GM21390 (cell line): Measurements from ENCODE around the gene ERBB2.
"Not testable (repeated sequence)": the region's sequence is repeated elsewhere in the genome, so short reads cannot be mapped to it uniquely, and the experiment has no call there.

Experiments used
- ATAC-seq: cut with Tn5 transposase; IDR thresholded peaks from one replicate; pipeline ENCODE4 v1.9.1; 2021; ENCODE audit not compliant: unreplicated experiment

ERBB2 gene

DNA sequence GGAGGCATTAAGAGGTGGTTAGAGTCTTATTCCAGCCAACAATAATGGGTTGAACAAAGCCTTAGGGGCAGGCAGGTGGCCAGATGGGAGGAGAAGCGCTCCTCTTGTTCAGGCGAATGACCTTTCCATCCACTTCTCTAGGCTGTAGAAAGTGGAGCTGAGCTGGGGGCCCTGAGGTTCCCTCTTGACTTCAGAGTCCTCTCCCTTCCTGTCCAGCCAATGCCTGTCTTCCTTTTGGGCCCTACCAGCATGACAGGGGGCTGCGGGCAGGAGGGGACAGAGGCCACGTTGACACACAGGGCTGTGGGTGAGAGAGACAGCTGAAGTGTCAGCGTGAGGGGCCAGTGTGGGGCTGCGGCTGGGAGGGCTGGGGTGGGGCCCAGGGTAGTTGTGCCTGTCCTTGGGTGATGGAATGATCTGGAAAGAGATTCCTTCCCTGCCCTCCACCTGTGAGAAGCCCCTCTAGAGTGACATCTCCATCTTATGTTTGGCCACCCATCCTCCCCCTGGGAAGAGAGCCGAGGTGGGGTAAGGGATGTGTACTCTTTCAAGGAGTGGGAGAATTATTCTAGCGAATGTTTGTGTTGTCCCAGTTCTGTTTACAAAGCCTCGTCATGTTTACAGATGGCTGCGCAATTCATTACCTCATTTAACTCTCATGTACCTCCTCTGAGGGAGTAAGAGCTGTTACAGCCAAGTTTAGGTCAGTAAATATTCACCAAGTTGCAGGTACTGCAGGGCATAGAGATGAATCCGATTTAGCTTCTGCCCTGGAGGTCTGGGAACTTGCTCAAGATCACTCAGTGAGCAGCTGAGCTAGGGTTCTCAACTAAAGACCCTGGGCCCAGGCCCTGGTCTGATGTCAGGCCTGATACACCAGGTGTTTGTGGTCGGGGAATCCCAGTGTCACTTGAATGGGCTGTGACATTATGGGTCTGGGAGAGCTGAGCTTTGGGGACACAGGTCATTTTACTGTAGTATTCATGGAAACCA is 3.3 kb downstream of the ERBB2 start:
- ATAC-seq = no peak

DNA sequence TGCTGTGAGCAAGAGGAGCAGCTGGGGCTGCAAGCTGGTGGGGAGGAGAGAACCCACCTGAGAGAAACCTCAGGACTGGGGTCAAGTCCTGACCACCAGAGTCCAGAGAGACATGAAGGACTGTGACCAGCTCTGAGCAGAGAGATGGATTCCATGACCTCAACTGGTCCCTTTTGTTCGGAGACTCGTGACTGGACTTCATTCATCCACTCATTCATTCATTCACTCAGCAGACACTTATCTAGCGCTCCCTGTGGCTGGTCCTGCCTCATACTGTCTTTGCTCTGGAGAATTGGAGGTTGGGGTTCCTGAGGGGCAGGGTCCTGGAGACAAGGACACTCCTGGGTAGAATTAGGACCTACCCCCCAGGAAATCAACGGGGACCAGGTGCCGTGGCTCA is 4.0 kb downstream of the ERBB2 start:
- no peak for ATAC-seq

DNA sequence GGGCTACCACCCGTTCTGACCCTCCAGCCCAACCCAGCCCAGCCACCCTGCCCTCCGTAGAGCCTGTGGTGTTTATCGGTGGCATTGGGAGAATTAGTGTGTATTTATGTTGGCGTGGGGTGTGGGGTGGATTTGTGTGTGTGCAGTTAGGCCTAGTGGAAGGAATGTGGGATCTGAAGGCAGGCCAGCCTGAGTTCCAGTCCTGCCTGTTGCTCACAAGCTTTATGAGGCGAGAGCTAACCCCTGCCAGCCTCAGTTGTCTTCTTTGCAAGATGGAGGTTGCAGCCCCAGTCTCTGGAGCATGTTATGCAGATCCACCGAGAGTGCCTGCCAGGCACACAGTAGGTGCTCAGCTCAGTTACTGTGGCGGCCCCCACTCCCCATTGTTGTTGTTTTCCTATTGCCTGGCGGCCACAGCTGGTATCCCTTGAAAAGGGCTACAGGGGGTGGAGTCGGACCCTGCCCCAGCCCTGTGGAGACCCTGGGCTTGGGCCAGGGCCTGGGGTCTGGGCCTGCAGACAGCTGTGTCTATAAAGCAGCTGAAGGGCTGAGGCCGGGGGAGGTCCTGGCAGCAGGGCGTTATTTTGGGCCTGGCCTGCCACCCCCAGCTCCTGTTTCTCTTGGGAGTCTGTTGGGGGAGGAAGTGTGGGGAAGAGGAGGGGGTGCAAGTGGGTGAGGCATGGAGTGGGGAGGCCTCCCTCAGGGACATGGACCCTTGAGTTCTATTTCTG is 5.1 kb downstream of the ERBB2 start:
- no peak for ATAC-seq

DNA sequence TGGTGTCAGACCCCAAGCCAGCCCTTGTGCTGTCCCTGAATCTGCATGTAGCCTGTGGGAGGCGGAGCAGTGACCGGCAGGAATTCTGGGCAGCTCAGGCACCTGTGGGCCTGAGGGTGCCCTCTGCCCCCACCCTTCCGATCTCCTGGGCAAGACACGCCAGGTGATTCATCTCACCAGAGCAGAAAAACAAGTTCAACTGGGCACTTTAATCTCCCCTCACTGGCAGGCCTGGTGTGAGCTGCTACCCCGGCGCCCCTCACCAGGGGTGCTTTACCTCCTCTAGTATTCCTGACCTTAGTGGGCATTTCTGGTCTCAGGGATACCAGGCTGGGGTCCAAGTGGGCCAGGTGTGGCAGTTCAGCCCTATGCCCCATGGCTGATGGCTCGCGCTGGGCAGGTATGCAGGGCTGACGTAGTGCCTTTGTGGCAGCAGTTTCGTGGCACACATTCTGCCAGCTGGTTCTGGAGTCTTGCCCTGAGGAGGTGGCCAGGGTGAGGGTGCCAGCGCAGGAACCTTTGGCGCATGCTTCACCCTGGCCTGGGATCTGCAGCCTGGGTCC is 6.0 kb downstream of the ERBB2 start:
- ATAC-seq = no peak

DNA sequence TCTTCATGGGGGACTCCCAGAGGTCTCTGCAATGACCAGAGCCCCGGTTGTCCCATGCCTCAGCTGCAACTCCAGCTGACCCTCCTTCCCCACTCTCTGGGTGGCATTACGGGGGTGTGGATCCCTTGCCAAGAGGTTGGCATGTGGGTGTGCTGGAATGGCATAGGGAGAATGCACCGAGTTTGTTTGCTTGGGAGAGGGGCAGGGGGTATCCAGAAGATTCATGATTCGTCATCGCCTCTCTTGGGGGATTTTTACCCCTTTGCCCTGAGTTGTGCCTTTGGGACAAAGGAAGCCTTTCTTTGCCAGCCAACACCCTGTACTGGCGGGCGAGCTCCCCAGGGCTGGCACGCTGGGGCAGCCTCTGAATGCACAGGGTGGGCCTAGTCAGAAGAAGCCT is 6.5 kb downstream of the ERBB2 start:
- no peak for ATAC-seq

DNA sequence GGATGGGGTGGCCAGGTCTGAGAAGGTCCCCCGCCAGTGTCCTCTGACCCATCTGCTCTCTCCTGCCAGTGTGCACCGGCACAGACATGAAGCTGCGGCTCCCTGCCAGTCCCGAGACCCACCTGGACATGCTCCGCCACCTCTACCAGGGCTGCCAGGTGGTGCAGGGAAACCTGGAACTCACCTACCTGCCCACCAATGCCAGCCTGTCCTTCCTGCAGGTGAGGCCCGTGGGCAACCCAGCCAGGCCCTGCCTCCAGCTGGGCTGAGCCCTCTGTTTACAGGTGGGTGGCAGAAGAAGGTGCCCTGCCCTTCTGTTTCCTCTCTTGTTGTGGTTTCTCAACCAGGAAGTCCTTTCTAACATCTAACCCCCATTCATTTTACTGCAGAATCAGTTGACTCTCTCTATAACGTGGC is 7.1 kb downstream of the ERBB2 start:
- ATAC-seq = no peak

DNA sequence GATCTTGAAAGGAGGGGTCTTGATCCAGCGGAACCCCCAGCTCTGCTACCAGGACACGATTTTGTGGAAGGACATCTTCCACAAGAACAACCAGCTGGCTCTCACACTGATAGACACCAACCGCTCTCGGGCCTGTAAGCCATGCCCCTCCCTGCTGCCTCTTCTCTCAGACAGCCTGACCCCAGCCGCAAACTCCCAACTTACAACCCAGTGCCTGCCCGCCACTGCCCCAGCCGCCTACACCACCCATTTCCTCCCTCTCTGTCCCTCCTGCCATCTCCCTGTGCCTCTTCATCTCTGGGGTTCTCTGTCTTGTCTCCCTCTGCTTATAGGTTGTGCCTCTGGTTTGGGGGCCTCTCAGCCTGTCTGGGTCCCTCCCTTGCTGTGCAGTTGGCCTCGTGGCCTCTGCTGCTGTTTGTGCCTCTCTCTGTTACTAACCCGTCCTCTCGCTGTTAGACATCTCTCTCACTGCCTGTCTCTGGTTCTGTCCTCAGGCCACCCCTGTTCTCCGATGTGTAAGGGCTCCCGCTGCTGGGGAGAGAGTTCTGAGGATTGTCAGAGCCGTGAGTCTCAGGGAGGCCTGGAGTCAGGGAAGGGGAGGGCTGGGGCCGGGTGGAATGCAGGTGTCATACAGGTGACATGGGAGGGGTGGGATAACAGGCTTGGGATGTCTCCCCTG is 9.6 kb downstream of the ERBB2 start:
- ATAC-seq = no peak

DNA sequence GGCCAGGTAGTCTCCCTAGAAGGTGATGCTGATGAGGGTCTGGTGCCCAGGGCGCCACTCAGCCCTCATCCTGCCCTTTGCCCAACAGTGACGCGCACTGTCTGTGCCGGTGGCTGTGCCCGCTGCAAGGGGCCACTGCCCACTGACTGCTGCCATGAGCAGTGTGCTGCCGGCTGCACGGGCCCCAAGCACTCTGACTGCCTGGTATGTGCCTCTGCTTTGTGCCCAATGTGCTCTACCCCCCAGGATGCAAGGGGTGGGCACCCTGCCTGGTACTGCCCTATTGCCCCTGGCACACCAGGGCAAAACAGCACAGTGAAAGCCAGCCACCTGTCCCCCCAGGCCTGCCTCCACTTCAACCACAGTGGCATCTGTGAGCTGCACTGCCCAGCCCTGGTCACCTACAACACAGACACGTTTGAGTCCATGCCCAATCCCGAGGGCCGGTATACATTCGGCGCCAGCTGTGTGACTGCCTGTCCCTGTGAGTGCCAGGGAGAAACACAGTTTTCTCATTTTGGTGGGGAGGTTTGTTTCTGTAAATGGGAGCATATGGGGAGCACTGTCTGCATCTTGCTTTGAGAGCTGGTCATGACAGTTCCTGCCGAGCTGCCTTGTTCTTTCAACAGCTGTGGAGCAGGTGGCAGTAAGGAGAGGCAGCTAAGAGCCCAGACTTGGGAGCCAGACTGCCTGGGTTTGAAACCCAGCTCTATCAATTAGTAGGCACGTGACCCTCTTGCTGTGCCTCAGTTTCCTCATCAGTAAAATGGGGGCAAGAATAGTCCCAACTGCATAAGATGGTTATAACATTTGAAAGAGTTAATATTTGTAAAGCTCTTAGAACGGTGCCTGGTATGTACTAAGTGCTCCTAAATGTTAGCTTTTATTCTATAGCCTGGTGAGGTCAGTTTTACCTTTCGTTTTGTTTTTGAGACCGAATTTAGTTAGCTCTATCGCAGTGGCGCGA is 10.4 kb downstream of the ERBB2 start:
- no peak for ATAC-seq

DNA sequence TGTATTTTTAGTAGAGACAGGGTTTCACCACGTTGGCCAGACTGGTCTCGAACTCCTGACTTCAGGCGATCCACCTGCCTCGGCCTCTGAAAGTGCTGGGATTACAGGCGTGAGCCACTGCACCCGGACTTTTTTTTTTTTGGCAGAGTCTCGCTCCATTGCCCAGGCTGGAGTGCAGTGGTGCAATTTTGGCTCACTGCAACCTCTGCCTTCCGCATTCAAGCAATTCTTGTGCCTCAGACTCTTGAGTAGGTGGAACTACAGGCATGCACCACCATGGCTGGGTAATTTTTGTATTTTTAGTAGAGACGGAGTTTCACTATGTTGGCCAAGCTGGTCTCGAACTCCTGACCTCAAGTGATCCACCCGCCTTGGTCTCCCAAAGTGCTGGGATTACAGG is 11.2 kb downstream of the ERBB2 start:
- not testable (repeated sequence) for ATAC-seq

DNA sequence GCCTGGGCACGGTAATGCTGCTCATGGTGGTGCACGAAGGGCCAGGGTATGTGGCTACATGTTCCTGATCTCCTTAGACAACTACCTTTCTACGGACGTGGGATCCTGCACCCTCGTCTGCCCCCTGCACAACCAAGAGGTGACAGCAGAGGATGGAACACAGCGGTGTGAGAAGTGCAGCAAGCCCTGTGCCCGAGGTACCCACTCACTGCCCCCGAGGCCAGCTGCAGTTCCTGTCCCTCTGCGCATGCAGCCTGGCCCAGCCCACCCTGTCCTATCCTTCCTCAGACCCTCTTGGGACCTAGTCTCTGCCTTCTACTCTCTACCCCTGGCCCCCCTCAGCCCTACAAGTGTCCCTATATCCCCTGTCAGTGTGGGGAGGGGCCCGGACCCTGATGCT is 12.0 kb downstream of the ERBB2 start:
- no peak for ATAC-seq

DNA sequence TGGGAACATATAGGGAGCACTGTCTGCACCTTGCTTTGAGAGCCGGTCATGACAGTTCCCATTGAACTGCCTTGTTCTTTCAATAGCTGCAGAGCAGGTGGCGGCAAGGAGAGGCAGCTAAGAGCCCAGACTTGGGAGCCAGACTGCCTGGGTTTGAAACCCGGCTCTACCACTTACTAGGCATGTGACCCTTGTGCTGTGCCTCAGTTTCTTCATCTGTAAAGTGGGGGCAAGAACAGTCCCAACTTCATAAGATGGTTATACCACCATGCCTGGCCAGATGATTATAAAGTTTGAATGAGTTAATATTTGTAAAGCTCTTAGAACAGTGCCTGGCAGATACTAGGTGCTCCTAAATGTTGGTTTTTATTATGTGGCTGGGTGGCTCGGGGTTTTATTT is 14.4 kb downstream of the ERBB2 start:
- no peak for ATAC-seq

DNA sequence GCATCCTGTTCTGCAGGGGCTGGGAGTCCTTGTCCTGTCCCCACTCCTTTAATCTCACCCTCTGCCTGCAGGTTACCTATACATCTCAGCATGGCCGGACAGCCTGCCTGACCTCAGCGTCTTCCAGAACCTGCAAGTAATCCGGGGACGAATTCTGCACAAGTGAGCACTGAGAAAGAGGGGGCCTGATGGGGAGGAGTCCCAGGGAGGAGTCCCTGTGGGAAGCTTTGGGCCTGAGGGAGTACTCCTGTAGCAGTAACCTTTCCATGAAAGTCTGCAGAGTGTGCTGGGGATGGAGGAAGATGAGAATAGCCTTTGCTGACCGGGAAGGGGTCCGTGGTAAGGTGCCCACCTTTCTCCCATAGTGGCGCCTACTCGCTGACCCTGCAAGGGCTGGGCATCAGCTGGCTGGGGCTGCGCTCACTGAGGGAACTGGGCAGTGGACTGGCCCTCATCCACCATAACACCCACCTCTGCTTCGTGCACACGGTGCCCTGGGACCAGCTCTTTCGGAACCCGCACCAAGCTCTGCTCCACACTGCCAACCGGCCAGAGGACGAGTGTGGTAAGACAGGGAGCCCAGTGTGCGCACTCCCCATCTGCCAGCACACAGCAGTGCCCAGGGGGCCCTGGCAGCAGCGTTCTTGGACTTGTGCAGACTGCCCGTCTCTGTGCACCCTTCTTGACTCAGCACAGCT is 15.7 kb downstream of the ERBB2 start:
- ATAC-seq = no peak

DNA sequence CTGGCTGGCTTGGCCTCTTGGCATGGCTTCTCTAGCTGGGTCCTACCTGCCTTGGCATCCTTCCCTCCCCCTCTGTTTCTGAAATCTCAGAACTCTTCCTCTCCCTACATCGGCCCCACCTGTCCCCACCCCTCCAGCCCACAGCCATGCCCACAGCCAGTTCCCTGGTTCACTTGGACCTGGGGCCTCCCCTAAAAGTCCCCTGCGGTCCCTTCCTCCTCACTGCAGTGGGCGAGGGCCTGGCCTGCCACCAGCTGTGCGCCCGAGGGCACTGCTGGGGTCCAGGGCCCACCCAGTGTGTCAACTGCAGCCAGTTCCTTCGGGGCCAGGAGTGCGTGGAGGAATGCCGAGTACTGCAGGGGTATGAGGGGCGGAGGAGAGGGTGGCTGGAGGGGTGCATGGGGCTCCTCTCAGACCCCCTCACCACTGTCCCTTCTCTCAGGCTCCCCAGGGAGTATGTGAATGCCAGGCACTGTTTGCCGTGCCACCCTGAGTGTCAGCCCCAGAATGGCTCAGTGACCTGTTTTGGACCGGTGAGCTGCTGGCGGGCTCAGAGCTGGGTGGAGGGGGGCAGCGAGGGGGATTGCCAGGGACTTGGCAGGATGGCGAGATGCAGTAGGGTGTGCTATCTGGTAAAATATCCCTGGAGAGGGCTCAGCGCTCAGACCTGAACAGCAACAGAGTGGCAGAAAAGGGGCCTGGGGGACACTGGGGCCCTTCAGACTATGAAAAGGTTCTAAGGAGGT is 16.4 kb downstream of the ERBB2 start:
- no peak for ATAC-seq

DNA sequence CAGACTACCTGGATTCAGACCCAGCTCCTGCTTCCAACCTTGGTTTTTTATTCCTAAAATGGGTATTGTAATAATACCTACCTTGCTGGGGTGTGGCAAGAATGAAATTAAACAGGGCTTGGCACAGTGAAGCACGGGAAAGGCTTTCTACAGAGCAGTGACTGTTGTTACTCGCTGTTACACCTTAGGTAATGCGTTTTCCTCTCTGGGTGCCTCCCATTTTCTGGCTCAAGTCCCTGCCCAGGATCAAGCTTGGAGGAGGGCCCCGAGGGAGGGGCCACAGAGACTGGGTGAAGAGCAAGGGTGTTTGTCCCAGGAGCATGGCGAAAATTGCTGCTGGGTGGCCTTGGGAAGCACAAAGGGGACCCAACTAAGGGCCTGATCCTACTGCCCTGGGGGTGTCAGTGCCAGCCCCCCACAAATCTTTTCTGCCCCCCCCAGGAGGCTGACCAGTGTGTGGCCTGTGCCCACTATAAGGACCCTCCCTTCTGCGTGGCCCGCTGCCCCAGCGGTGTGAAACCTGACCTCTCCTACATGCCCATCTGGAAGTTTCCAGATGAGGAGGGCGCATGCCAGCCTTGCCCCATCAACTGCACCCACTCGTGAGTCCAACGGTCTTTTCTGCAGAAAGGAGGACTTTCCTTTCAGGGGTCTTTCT is 17.1 kb downstream of the ERBB2 start:
- no peak for ATAC-seq

DNA sequence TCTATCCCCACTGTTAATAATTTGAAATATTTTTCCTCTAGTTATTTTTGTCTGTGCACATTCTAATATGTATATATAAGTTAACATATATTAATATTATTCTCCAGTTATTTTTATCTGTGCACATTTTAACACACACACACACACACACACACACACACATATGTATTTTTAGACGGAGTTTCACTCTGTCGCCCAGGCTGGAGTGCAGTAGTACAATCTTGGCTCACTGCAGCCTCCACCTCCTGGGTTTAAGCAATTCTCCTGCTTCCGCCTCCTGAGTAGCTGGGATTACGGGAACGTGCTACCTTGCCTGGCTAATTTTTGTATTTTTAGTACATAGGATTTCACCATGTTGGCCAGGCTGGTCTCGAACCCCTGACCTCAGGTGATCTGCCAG is 17.8 kb downstream of the ERBB2 start:
- ATAC-seq = no peak

DNA sequence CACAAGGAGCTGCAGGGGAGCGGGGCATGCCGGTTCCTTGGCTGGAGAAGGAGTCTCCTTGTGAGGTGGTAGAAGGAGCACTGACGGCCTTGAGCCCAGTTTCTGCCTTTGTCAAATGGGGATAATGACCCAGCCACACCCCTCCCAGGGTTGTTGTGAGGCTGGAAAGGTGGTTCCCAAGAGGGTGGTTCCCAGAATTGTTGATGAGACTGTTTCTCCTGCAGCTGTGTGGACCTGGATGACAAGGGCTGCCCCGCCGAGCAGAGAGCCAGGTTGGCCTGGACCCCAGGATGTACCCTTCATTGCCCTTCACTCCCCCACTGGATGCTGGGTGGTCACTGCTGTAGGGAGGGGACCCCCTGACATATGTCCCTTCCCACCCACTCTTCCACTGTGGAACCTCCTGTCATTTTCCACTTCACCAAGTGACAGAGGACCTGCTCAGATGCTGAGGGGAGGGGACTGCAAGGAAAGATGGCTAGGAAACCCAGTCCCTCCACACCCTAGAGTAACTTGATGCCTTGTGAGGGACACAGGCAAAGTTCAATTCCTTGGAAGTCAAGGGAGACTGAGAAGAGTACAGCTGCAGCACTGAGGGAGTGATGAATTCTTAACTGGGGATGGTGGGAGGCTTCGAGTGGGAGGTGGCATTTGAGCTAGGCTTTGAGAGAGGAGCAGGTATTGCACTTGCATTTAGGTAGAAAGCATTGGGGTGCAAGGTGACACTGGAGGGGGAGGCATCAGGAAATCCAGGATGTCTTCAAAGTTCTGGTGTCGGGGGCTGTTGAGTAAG is 19.9 kb downstream of the ERBB2 start:
- no peak for ATAC-seq

DNA sequence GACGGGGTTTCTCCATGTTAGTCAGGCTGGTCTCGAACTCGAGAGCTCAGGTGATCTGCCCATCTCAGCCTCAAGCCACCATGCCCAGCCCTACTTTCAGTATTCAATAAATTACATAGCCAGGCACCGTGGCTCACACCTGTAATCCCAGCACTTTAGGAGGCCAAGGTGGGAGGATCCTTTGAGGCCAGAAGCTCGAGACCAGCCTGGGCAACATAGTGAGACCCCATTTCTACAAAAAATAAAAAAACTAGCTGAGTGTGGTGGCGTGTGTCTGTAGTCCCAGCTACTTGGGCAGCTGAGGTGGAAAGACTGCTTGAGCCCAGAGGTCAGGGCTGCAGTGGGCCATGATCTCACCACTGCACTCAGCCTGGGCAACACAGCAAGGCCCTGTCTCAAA is 22.2 kb downstream of the ERBB2 start:
- no peak for ATAC-seq
